Renal cortex interstitium (tissue), 11 donors: Measurements from ENCODE around the gene EHF. TPM values are rescaled to one million over a fixed set of nuclear protein-coding genes. Genes with fewer than 3 reads are reported as not detected.

Experiments used
- DNase-seq, 11 donors: peaks; one replicate each; pipeline ENCODE4 v3.0.0-alpha.2; 2013; ENCODE audit warnings: low read depth in 9 of 11, low spot score in 4 of 11; ENCODE audit errors: extremely low read depth in 1 of 11
- polyA plus RNA-seq, 3 donors: library from polyadenylated mRNA; unstranded; fragments of 120-200 nt; gene quantifications; one replicate each; pipeline ENCODE4 v1.2.1, GENCODE V29; 2013; ENCODE audit not compliant: insufficient read length in 3 of 3

EHF gene
- polyA plus RNA-seq, 3 donors = 18.4 to 19.0 (median 18.9) TPM

GRCh38 chr11:34639545-34639944 lies 18.7 kb downstream of the EHF start:
- DNase-seq = no peak

GRCh38 chr11:34640050-34640923 lies 19.4 kb downstream of the EHF start:
- DNase-seq = peak in 3 of 11 donors; percentile 36 to 66 (median 47)

DNA sequence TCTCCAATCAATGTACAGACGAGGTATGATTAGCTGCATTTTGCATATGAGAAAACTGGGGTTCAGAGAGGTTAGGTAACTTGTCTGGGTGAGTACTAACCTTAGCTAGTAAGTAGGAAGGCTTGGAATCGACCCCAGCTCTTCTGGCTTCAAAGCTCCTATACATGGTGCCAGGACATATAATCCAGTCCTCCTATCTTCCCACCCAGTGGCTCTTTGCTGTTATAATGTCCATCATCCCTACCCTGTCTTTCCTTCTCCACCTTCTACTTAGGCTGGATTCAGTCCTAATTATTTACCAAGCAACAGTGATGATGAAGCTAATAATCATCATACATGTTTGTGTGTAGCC lies 20.0 kb downstream of the EHF start:
- no peak for DNase-seq

DNA sequence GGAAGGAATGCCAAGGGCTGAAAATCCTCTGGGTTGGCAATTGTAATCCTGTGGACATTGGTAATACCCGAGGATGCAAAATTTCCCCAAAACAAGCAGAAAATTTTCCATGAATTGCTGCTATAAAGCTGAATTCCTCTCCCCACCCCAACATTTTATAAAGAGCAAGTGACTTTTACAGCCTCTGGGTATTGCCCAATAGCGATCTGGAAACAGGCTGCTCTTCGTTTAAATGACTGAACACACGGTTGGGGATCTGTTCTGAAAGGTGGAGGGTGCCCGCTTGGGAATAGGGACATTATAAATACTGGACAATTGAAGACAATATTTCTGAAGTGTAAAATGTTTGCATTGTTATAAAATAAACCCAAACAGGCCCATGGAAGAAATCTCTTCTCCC lies 20.6 kb downstream of the EHF start:
- DNase-seq = no peak

GRCh38 chr11:34642001-34642554 lies 21.2 kb downstream of the EHF start:
- DNase-seq = no peak

DNA sequence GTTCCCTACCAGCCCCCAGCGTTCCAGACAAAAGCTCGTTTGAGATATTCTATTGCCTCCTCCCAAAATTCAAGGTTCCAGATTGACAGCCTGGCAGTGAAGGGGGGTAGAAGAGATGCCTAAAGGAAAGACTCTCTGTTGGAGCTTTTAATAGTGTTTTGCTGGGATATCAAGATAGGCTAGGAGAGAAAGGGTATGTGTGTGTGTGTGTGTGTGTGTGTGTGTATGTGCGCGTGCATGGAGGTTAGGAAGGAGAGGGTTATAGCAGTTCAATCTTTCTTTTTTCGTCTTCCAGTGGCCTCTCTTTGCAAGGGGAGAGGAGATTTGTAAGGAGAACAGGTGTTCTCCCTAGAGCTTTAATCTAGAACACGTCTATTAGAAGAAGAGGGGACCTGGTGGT lies 22.0 kb downstream of the EHF start:
- DNase-seq = no peak

DNA sequence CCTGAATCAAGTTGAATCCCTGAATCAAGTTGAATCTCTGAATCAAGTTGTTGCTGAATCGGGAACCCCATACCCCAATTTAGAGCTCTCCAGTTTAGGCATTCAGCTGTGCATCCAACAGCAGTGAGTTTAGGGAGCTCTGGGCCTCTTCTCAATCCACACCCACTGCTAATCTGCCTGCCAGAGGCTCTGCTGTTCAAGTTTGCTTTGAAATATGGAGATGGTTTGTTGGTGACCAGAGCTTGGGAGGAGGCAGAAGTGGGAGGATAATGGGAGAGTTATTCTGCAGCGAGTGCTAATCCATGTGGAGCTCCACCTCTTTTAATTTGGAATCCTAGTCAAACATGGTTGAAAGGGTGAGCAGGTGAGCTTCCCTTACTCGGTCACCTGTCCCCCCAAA lies 22.4 kb downstream of the EHF start:
- DNase-seq = no peak

GRCh38 chr11:34643846-34644245 lies 23.0 kb downstream of the EHF start:
- no peak for DNase-seq

GRCh38 chr11:34644669-34645406 lies 23.9 kb downstream of the EHF start:
- no peak for DNase-seq

- DNase-seq = no peak
These were observed 25.5 kb downstream of the EHF start for GRCh38 chr11:34646431-34646830.

- no peak for DNase-seq
These were observed 26.2 kb downstream of the EHF start for GRCh38 chr11:34647131-34647530.

- no peak for DNase-seq
These were observed 26.6 kb downstream of the EHF start for GRCh38 chr11:34647532-34647931.

- no peak for DNase-seq
These were observed 27.1 kb downstream of the EHF start for GRCh38 chr11:34648036-34648435.

DNA sequence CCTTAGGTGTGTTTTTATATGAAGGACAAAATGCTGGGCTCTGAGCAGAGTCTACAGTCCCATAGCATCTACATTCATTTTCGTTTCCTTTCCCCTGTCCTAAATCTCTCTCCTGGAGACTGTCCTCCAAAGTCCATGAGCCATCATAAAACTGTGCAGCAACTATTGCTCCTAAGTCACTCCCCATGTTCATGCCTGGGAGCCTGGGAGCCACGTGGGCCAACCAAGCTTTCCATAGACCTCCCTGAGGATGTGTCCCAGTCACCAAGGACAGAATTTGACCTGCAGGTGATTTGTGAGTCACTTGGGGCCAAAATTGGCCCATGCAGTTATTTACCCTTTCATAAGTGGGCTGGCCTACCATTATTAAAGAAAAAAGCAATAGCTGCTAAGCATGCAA lies 28.7 kb downstream of the EHF start:
- DNase-seq = no peak

DNA sequence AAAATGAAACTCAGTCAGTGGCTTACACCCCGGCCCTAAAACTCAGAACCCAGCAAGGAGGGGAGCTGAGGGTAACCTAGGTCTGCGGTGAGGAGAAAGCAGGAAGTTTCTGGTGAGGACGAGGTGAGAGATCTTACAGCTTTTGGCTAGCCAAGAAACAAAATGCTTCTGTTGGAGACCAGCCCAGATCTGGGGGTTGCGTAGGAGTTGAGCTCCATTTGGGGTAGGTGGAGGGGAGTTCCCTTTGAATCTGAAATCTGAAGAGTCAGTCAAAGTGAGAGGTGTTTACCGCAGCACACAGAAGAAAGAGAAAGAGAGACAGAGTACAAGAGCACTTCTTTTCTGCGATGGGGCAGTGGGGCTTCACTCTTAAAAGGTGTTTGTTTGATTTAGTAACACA lies 29.6 kb downstream of the EHF start:
- no peak for DNase-seq

- DNase-seq = no peak
These were observed 30.7 kb downstream of the EHF start for GRCh38 chr11:34651551-34651950.

DNA sequence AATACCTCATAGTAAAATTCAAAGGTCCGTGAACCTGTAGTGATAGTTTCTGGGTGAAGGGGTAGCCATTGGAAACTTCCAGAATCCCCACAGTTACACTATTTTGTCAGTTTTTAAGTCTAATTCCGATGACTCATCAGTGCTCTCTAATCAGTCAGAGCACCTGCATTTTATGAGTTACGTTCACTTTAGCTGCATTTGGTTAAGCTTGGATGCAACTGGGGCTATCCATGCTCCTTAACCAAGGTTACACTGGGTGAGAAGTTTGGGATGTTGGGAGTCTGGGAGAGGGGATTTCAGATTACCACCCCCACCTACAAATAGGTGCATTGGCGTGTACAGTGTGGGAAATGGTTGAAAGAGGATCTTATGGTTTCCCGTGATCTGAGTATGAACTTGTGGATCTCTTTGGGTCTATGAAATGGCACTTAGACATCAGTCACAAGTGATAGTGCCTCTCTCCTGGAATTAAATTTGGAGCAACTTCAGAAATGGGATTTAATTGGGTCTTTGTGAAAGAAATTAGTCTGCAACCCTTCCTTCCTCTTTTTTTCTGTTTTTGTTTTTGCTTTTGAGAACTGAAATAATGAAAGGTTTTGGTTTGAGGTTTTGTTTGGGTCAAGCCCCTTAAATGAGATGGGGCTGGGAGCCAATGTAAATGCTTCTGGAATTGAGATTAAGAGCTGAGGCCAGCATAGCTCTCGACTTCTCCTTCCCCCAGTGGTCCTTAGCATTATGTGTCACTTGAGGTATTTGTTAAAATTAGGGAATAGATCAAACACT lies 31.5 kb downstream of the EHF start:
- no peak for DNase-seq

- no peak for DNase-seq
These were observed 32.1 kb downstream of the EHF start for GRCh38 chr11:34653031-34653430.

DNA sequence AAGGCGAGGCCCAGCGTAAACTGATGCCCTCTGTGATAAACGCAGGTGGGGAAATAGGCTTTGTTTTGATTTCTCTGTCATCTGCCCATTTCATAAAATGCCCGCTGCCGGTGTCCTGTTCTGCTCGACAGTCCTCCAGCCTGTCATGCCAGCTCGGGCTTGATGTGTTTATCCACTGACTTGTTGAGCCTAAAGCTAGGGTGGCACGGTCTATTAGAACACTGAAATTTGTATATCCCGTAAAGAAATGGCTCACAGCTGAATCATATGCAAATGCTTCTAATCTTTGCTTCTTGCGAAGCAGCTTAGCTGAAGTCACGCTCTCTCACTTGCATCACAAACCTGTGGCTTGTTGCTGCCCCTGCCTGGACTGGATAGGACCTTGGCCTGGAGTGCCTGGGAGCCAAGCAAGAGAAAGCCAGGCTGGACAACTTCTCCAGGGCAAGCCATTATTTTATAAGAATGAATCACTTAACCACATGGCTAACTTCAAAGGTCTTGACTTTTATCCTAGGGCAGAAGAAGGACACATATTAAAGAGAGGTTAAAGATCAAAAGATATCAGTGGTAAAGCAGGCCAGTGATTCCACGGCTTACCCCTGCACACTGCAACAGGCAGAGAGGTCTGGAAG lies 33.1 kb downstream of the EHF start:
- DNase-seq = peak in 1 of 11 donors; percentile 26
